HCT116 (cell line): ENCODE measurements around the gene GPS1. TPM values are rescaled to one million over a fixed set of nuclear protein-coding genes. Genes with fewer than 3 reads are reported as not detected.

ENCODE experiments used
- ATAC-seq: fragments of 200-7000 bp; cut with Tn5 transposase; 2 replicates; pipeline ENCODE4 v1.9.1; 2020; ENCODE audit warnings: mild to moderate bottlenecking, moderate library complexity
- BruUV-seq: library from RNA; stranded (reverse); fragments of 400-500 nt; replicated peaks from 2 replicates; lab custom pipeline; 2021; lab: Mats Ljungman, UMichigan
- CTCF ChIA-PET: fragments of 300-600 bp; sonication (Branson Sonifier 250); formaldehyde crosslinking; loops from one replicate; lab custom pipeline; 2021; ENCODE audit warnings: antibody characterized with exemption; lab: Charles Lee
- POLR2A ChIA-PET: fragments of 300-600, 350-600 bp; sonication (Branson Sonifier 250); formaldehyde crosslinking; loops from one replicate; lab custom pipeline; 2021; ENCODE audit warnings: antibody characterized with exemption; lab: Charles Lee
- RAD21 ChIA-PET, 2 experiments: fragments of 300-600 bp; sonication (Branson Sonifier 250); formaldehyde crosslinking; loops; one replicate each; lab custom pipeline; 2023; ENCODE audit warnings: low total read pairs in 2 of 2; ENCODE audit not compliant: uncharacterized antibody in 2 of 2, unreplicated experiment in 2 of 2, low non-redundant PET in 1 of 2; lab: Charles Lee
- DNase-seq: peaks from one replicate; pipeline ENCODE4 v3.0.0-alpha.2; 2010; ENCODE audit warnings: low read depth, low spot score
- H2AFZ ChIP-seq: fragments of 200-600 bp; shearing (Covaris generic), sonication (generic); 2 replicates; pipeline ENCODE4 v1.6.1; 2017; ENCODE audit warnings: low read depth, mixed run types, mixed read lengths, antibody characterized with exemption, low read length; ENCODE audit not compliant: poor library complexity, severe bottlenecking
- H3K27ac ChIP-seq: 2 replicates; pipeline ENCODE4 v1.5.1; 2012; ENCODE audit warnings: low read depth, low read length
- H3K27me3 ChIP-seq: fragments of 200-600 bp; sonication (generic); 2 replicates; pipeline ENCODE4 v1.6.1; 2016; ENCODE audit warnings: mixed run types, low read length, mixed read lengths; ENCODE audit not compliant: insufficient read depth
- H3K36me3 ChIP-seq, 2 experiments: fragments of 200-500 bp in 1 of 2; fragments of 200-600 bp in 1 of 2; sonication (Bioruptor generic) in 1 of 2; sonication (generic) in 1 of 2; 2 replicates each; pipeline versions ENCODE4 v1.5.1 to v1.6.1; 2014 to 2016; ENCODE audit warnings: low read length in 2 of 2, inconsistent platforms in 1 of 2, mixed read lengths in 1 of 2, mixed run types in 1 of 2; ENCODE audit not compliant: insufficient read depth in 2 of 2, control insufficient read depth in 1 of 2
- H3K4me1 ChIP-seq, 2 experiments: fragments of 200-600 bp in 1 of 2; sonication (generic) in 1 of 2; 2 replicates each; pipeline versions ENCODE4 v1.5.1 to v1.6.1; 2012 to 2017; ENCODE audit warnings: low read length in 2 of 2, inconsistent platforms in 1 of 2, mild to moderate bottlenecking in 1 of 2, mixed read lengths in 1 of 2, mixed run types in 1 of 2, moderate library complexity in 1 of 2; ENCODE audit not compliant: insufficient read depth in 2 of 2, control insufficient read depth in 1 of 2
- H3K4me2 ChIP-seq: fragments of 200-600 bp; sonication (generic); 2 replicates; pipeline ENCODE4 v1.6.1; 2017; ENCODE audit warnings: mixed run types, low read length, mixed read lengths
- H3K4me3 ChIP-seq, 2 experiments: fragments of 200-600 bp in 1 of 2; sonication (generic) in 1 of 2; replicated peaks in 1 of 2; 2 replicates each; pipeline ENCODE4 v1.5.1; 2011 to 2016; ENCODE audit warnings: low read length in 2 of 2, control low read depth in 1 of 2, low read depth in 1 of 2, mild to moderate bottlenecking in 1 of 2, mixed read lengths in 1 of 2, mixed run types in 1 of 2
- H3K79me2 ChIP-seq: fragments of 200-600 bp; sonication (generic); 2 replicates; pipeline ENCODE4 v1.6.1; 2017; ENCODE audit warnings: mild to moderate bottlenecking, mixed run types, low read length, moderate library complexity, mixed read lengths; ENCODE audit not compliant: insufficient read depth
- H3K9ac ChIP-seq: fragments of 200-600 bp; sonication (generic); 2 replicates; pipeline ENCODE4 v1.6.1; 2016; ENCODE audit warnings: low read length, mixed read lengths
- H3K9me2 ChIP-seq: fragments of 200-600 bp; sonication (generic), shearing (Covaris generic); 2 replicates; pipeline ENCODE4 v1.6.1; 2017; ENCODE audit warnings: mixed run types, mild to moderate bottlenecking, moderate library complexity; ENCODE audit not compliant: insufficient read depth
- H3K9me3 ChIP-seq, 2 experiments: fragments of 200-500 bp in 1 of 2; fragments of 200-600 bp in 1 of 2; sonication (Bioruptor generic) in 1 of 2; sonication (generic) in 1 of 2; 2 replicates each; pipeline ENCODE4 v1.6.1; 2014 to 2017; ENCODE audit warnings: low read length in 2 of 2, mixed read lengths in 2 of 2, inconsistent platforms in 1 of 2, low read depth in 1 of 2, mild to moderate bottlenecking in 1 of 2, mixed run types in 1 of 2, moderate library complexity in 1 of 2; ENCODE audit not compliant: control insufficient read depth in 1 of 2, insufficient read depth in 1 of 2
- H4K20me1 ChIP-seq: fragments of 200-600 bp; sonication (generic), shearing (Covaris generic); 2 replicates; pipeline ENCODE4 v1.6.1; 2017; ENCODE audit warnings: mixed run types, mild to moderate bottlenecking, moderate library complexity; ENCODE audit not compliant: insufficient read depth
- ATF3 ChIP-seq: IDR thresholded peaks from 2 replicates; pipeline ENCODE4 v1.6.1; 2012
- CBX3 ChIP-seq: IDR thresholded peaks from 2 replicates; pipeline ENCODE4 v1.6.1; 2012; ENCODE audit warnings: low read depth
- CEBPB ChIP-seq: IDR thresholded peaks from 2 replicates; pipeline ENCODE4 v1.6.1; 2012; ENCODE audit warnings: low read depth
- ELF1 ChIP-seq: IDR thresholded peaks from 2 replicates; pipeline ENCODE4 v1.6.1; 2012; ENCODE audit warnings: low read depth, borderline replicate concordance
- EZH2 ChIP-seq: fragments of 200-600 bp; sonication (generic); IDR thresholded peaks from 2 replicates; pipeline ENCODE4 v1.6.1; 2017; ENCODE audit warnings: antibody characterized with exemption, mixed run types
- FOSL1 ChIP-seq: IDR thresholded peaks from 2 replicates; pipeline ENCODE4 v1.6.1; 2012; ENCODE audit warnings: low read depth
- POLR2AphosphoS5 ChIP-seq: IDR thresholded peaks from 2 replicates; pipeline ENCODE4 v1.6.1; 2011; ENCODE audit warnings: mild to moderate bottlenecking, low read depth, low read length, moderate library complexity
- RAD21 ChIP-seq: IDR thresholded peaks from 2 replicates; pipeline ENCODE4 v1.6.1; 2012; ENCODE audit warnings: low read depth, mild to moderate bottlenecking
- SRF ChIP-seq: IDR thresholded peaks from 2 replicates; pipeline ENCODE4 v1.6.1; 2012; ENCODE audit warnings: low read depth
- TCF7L2 ChIP-seq: IDR thresholded peaks from 2 replicates; pipeline ENCODE4 v1.7.0; 2011; ENCODE audit warnings: borderline replicate concordance, inconsistent platforms; ENCODE audit not compliant: insufficient read depth, insufficient read length; ENCODE audit errors: extremely low read depth
- ZBTB33 ChIP-seq: IDR thresholded peaks from 2 replicates; pipeline ENCODE4 v1.6.1; 2011; ENCODE audit warnings: mild to moderate bottlenecking, low read length, moderate library complexity; ENCODE audit not compliant: insufficient replicate concordance; ENCODE audit errors: extremely low read depth
- ZFX ChIP-seq: fragments of 450-650 bp; IDR thresholded peaks from 2 replicates; pipeline ENCODE4 v1.6.1; 2017
- intact Hi-C: fragments of 100-400 bp; cut with micrococcal nuclease; formaldehyde crosslinking; loops from 2 replicates; pipeline ENCODE4 v1.10.0; 2022
- total RNA-seq: library from RNA; stranded (reverse); gene quantifications from one replicate; pipeline ENCODE4 v1.2.1, GENCODE V29; 2021; ENCODE audit not compliant: unreplicated experiment

The GPS1 gene
- total RNA-seq, 1 experiment from 2014 or later = 205 TPM

- peaks cover 78 to 91% of the 10 kb centered on the region in 2 experiments for H3K36me3 ChIP-seq
- H4K20me1 ChIP-seq = peaks cover 9% of the 10 kb centered on the region; the same call in 1 of the 2 replicates
- DNase-seq (no peak), ATAC-seq (no peak)
- no peak overlapping the region for H3K27ac ChIP-seq
- H3K9me2 ChIP-seq = no peaks in the 10 kb centered on the region
- no peaks in the 10 kb centered on the region for H3K9me3 ChIP-seq
- no peak overlapping the region for H3K4me2 ChIP-seq
- peaks cover 98% of the 10 kb centered on the region for H3K79me2 ChIP-seq
- ChIA-PET CTCF (no interaction called here), RAD21 (no interaction called here), POLR2A (no interaction called here)
- TF ChIP-seq ZFX = no peak
- no peak for TF ChIP-seq ATF3
- TF ChIP-seq TCF7L2 = no peak
- TF ChIP-seq RAD21 = no peak
- TF ChIP-seq SRF = no peak
- TF ChIP-seq CEBPB = no peak
- no peak for TF ChIP-seq ELF1
- no peak for TF ChIP-seq EZH2
- TF ChIP-seq POLR2AphosphoS5 = no peak
- no peak for TF ChIP-seq CBX3
- no peak for TF ChIP-seq FOSL1
- TF ChIP-seq ZBTB33 = no peak
- H3K4me3 ChIP-seq = no peak overlapping the region
- H2AFZ ChIP-seq = no peak overlapping the region
- H3K4me1 ChIP-seq = peaks cover 7 to 15% of the 10 kb centered on the region in 2 experiments
- intact Hi-C loops = no loop called here
- H3K9ac ChIP-seq = no peak overlapping the region
- no peaks in the 10 kb centered on the region for H3K27me3 ChIP-seq
- BruUV-seq = no TSS peak
These were observed 40.9 kb downstream of the GPS1 start for GRCh38 chr17:82092628-82092994.
